ENCODE measurements around the gene KCNRG.
"Not testable (repeated sequence)": the region's sequence is repeated elsewhere in the genome, so short reads cannot be mapped to it uniquely, and the experiment has no call there.

The KCNRG gene

GRCh38 chr13:50015258-50015657, at the start of gene KCNRG:
Gene KCNRG (plus strand): TSS chr13:50015444. CDS start chr13:50015494, 50 bp downstream.
- no peak for DNase-seq

GRCh38 chr13:49967456-49967855, 47.8 kb upstream of the KCNRG start:
- no peak for DNase-seq

- no peak for DNase-seq
Measured at GRCh38 chr13:49972709-49973108, 42.5 kb upstream of the KCNRG start.

DNA sequence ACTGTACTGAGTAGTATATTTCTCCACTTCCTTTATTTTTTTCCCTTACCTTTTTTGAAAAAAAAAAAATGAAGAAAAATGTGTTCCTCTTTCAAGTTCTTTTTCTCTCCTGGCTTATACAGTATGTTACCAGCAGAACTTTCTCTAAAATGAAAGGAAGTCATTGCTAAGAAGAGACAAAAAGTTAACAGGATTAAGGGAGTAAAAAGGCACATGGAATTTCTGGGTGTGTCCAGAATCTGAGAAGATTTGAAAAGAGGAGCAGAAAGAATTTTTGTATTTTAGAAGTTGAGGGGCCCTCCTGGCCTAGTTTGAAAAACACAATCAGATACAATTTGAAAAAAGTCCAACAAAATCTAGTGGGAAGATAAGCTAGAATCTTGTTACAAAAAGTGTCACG, 39.4 kb upstream of the KCNRG start:
- no peak for DNase-seq

GRCh38 chr13:49976314-49977258, 38.7 kb upstream of the KCNRG start:
- DNase-seq, result peak; percentile 66

- no peak for DNase-seq
Measured at GRCh38 chr13:49977992-49978391, 37.3 kb upstream of the KCNRG start.

GRCh38 chr13:49980266-49980665, 35.0 kb upstream of the KCNRG start:
- no peak for DNase-seq

GRCh38 chr13:49985129-49985528, 30.1 kb upstream of the KCNRG start:
- DNase-seq, result no peak

DNA sequence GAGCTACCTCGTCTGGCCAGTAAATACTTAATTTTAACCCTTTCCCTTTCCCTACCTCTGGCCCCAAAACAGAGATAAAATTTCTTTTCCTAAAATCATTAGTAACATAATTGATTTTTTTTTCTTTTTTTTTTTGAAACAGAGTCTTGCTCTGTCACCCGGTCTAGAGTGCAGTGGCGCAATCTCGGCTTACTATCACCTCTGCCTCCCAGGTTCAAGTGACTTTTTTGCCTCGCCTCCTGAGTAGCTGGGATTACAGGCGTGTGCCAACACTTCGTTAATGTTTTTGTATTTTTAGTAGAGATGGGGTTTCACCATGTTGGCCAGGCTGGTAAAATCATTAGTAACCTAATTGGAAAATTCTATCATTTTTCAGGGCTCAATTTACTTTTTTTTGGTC, 28.8 kb upstream of the KCNRG start:
- DNase-seq, result no peak

- not testable (repeated sequence) for DNase-seq
Measured at GRCh38 chr13:49990612-49991011, 24.6 kb upstream of the KCNRG start.

DNA sequence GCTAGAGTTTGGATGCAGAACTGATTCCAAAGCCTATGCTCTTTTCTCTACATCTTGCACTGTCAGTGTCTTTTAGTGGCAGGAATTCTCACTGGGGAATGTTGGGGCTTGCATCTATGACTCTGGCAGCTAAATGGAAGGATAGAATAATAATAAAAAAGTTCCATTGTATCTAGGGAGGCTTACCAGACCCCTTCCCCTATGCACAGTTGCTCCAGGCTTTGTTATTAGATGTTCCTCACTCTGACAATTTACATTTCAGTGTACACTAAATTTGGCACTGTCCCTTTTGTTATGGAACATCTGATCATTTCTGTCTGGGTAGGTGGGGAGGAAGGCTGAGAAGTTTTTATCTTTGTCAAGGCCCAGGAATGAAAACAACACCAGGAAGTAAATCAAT, 22.1 kb upstream of the KCNRG start:
- no peak for DNase-seq

- no peak for DNase-seq
Measured at GRCh38 chr13:49993666-49994065, 21.6 kb upstream of the KCNRG start.

DNA sequence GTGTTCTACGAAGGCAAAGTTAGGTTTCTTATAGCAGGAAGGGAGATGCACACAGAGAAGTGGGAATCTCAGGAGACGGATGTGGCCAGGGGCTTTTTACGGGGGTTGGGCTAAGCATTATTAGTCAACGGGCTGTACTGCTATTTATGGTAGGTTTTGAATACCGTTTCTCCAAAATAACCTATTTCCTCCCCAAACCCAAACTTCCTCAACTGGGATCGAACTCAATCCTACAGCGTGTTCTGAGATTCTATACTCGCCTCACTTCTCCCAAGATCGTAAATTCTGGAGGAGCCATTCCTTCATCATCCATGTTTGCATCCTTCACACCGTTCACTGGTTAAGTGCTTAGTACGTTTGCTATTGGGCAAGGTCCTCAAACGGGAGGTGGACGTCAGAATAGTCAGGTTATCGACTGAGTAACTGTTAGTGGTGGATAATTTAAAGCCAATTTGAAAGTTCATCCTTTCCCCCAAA, 19.6 kb upstream of the KCNRG start:
- DNase-seq, result no peak

GRCh38 chr13:49996161-49996915, 18.9 kb upstream of the KCNRG start:
- peak; percentile 64 for DNase-seq

DNA sequence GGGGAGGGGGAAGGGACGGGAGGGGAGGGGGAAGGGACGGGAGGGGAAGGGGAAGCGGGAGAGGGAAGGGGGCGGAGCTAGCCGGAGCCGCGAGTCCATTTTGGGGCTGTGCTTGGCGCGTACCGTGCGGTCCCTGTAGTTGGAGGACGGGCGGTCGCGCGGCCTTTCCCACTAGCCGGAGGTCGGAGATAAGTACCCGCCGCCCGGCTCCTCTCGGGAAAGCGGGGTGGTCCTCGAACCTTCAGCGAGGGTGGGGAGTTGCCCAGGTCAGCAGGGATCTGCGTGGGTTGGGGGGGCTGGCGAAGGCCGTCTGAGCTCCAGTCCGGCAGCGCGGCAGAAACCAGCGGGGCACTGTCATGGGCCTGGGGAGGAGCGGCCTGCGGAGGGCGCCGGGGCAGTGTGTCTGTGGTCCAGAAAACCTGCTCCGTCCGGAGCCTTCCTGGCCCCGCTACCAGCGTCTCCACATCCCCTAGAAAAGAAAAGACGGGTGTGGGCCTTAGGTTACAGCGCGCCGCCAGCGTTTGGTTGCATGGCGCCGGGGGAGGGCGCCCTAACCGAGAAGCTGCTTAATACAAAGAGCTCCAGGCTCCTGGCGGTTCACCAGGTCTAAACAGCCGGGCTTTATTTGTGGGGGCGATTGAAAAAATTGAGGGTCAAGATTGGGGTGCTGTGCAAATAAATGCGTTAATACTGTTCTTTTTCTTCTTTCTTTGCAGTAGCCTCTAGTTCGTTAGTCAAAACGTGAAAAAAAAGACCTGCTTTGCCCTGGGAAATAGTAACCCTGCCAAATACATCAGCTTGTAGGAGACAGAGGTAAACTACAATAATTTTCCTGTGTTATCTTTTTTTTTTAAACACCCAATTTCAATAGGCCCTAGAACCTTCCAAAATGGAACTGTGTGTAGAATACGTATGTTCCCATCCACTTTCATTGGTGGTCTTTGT, 18.0 kb upstream of the KCNRG start, which contains the start of gene TRIM13:
Gene TRIM13 (plus strand): TSS at position 92 of the 945 bp plus-strand sequence. CDS start 14,899 bp downstream, outside the sequence.
- peak; percentile 70 for DNase-seq

DNA sequence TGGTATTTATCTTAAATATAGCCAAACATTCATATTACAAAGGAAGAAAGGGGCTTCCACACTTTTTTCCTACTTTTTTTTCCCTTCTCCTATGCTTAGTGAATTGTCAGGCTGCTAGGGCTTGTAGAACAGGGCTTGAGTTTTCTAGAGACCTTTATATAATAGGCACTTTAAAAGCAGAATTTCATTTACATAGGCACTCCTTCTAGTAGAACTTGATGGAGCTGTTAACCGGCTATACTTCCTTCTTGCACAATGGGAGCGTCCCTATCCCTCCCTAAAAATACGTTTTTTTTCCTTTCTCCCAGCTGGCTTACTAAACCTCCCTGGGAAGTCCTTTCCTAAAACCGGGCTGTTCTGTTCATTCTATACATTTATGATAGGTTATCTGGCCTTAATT, 17.3 kb upstream of the KCNRG start:
- peak; percentile 39 for DNase-seq

GRCh38 chr13:49998714-49999624, 16.3 kb upstream of the KCNRG start:
- no peak for DNase-seq

GRCh38 chr13:50001287-50001686, 14.0 kb upstream of the KCNRG start:
- no peak for DNase-seq

DNA sequence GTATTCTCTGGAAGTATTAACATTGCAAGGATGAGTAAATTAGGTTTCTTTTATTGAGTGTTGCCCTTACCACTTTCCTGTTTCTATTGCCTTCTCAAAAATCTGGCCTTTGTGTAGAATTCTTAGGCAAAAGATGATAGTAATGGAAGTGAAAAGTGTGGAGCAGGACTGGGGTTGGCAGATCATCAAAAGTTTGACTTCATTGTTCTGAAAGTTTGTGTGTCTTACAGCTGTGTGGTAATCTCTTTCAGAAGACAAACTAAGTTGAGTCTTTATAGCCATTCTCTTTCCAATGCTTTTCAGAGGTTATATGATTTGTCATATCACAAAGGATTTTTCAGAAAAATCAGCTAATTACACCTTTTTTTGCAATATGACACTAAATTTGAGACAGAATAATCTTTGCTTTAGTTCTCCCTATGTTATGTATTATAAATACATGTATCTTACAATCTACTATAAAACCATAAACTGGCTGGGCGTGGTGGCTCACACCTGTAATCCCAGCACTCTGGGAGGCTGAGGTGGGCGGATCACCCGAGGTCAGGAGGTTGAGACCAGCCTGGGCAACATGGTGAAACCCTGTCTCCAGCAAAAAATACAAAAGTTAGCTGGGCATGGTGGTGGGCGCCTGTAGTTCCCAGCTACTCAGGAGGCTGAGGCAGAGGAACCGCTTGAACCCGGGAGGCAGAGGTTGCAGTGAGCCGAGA, 8.7 kb upstream of the KCNRG start:
- DNase-seq, result no peak

- DNase-seq, result no peak
Measured at GRCh38 chr13:50011461-50011860, 3.8 kb upstream of the KCNRG start.

All from NCI-H748 treated with DMSO at 0.1 percent for 48 hours (cell line).